ENCODE results near the gene TYROBP. TPM values are rescaled to one million over a fixed set of nuclear protein-coding genes. Genes with fewer than 3 reads are reported as not detected.

The TYROBP gene
- total RNA-seq, 2 donors from 2014 or later, result 30.6 to 60.7 TPM

DNA sequence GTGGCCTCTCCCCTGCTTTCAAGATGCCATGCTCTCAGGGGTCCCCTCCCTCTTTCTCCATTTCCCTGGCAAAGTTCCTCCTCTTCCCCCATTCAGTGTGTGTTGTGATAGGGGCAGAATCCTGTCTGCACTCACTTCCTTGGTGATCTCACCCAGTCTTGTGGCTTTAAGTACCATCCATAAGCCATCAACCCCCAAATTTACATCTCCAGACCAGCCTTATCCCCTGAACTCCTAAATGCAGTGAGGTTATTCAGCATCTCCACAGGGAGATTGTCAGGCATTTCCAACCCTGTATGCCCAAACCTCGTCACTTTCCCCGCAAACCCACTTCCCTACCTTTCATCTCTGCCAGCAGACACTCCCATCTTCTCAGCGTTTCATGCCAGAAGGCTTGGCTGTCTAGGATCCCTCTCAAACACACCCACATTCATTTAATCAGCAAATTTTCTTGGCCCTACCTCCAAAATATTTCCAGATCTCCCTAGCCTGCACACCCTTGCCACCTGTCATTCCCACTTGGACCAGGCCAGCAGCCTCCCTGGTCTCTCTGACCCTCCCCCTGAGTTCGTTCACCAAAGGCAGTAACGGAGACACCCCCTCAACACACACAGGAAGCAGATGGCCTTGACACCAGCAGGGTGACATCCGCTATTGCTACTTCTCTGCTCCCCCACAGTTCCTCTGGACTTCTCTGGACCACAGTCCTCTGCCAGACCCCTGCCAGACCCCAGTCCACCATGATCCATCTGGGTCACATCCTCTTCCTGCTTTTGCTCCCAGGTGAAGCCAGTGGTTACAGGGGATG, 6.0 kb downstream of the TYROBP start, which contains the start of gene HCST:
Gene HCST, plus strand, starts transcription at position 676 of the 808 bp plus-strand sequence. Its CDS starts 65 bp downstream, at position 741.
- TF ChIP-seq POLR2AphosphoS5 (IDR thresholded peaks at IDR 0.05), result no peak
- TF ChIP-seq, protein P1, sequence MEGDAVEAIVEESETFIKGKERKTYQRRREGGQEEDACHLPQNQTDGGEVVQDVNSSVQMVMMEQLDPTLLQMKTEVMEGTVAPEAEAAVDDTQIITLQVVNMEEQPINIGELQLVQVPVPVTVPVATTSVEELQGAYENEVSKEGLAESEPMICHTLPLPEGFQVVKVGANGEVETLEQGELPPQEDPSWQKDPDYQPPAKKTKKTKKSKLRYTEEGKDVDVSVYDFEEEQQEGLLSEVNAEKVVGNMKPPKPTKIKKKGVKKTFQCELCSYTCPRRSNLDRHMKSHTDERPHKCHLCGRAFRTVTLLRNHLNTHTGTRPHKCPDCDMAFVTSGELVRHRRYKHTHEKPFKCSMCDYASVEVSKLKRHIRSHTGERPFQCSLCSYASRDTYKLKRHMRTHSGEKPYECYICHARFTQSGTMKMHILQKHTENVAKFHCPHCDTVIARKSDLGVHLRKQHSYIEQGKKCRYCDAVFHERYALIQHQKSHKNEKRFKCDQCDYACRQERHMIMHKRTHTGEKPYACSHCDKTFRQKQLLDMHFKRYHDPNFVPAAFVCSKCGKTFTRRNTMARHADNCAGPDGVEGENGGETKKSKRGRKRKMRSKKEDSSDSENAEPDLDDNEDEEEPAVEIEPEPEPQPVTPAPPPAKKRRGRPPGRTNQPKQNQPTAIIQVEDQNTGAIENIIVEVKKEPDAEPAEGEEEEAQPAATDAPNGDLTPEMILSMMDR (IDR thresholded peaks at IDR 0.05), result no peak
- peak within 1 kb of the TSS in 1 of 2 donors; percentile 8 for H3K4me3 ChIP-seq
- DNase-seq (ENCODE audit: low spot score), result no peak
- 52% methylated on average over 6 of the region's 6 CpGs for WGBS
- peak within 1 kb of the TSS; percentile 26 to 33 for H3K27ac ChIP-seq
- intact Hi-C loops (cut with DNase I), result no loop called here
- H3K36me3 ChIP-seq, result no peaks in the 10 kb centered on the region
- no peaks in the 10 kb centered on the region for H3K9me3 ChIP-seq
- H3K27me3 ChIP-seq (replicated peaks; ENCODE audit: insufficient read depth), result no peaks in the 10 kb centered on the region
- no peaks in the 10 kb centered on the region for H3K4me1 ChIP-seq (replicated peaks)

DNA sequence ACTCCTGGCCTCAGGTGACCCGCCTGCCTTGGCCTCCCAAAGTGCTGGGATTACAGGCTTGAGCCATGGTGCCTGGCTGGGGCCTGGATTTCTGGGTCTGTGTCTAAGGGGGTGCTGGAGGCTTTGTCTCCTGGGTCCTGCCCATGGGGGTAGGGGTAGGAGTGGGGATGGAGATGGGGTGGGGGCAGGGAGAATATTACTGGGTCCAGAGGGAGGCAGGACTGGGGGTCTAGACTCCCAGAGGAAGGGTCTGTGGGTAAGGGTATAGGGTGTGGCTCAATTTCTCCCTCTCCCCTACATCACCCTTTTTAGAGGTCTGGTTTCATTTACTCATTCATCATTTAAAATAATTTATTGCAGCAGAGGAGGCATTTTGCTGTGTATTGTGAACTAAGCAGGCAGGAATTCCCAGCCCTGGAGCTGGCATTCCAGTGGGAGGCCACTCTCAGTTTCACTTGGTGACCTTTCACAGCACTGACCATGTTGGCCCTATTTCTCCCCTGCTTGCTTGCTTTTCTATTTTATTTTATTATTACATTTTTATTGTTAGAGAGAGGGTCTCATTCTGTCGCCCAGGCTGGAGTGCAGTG, 6.9 kb downstream of the TYROBP start:
- no peak overlapping the region for H3K4me3 ChIP-seq
- H3K27ac ChIP-seq, result peak overlapping the region; percentile 79 to 87
- no peaks in the 10 kb centered on the region for H3K27me3 ChIP-seq (replicated peaks; ENCODE audit: insufficient read depth)
- WGBS, result 79% methylated on average over 2 of the region's 2 CpGs
- H3K4me1 ChIP-seq (replicated peaks), result no peaks in the 10 kb centered on the region
- no peak for DNase-seq (ENCODE audit: low spot score)
- H3K9me3 ChIP-seq, result no peaks in the 10 kb centered on the region
- no peaks in the 10 kb centered on the region for H3K36me3 ChIP-seq
- TF ChIP-seq POLR2A (IDR thresholded peaks at IDR 0.05), result no peak
- no peak for TF ChIP-seq POLR2AphosphoS5 (IDR thresholded peaks at IDR 0.05)
- TF ChIP-seq, protein P1 (IDR thresholded peaks at IDR 0.05), result no peak
- intact Hi-C loops (cut with DNase I), result no loop called here

DNA sequence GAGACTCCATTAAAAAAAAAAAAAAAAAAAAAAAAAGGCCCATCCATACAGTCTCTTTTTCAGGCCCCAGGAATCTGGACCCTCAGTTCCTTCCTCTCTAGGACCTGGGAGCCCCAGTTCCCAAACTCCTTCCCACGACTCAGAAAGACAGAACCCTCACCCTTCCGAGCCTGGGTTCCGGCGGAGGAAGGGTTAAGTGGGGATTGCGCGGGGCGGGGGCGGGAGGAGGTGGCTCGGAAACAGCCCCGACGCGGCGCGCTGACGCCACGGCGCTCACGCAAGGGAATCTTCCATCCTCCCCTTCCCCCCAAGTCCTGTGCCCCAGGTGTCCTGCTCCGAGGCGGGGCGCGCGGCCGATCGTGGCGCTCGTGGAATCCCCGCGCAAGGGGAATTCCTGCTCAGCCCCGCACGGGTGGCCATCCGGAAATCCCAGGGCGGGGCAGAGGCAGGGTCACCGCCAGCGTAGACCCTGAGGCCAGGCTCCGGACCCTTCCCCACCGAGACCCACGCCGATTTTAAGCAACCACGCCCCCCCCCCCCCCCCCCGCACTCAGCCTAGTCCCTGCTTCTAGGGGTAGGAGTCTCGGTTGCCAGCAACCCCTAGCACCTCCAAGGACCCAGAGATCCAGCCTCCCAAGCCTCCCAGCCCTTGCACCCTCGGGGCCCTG, 8.4 kb downstream of the TYROBP start:
- H3K4me3 ChIP-seq, result peak overlapping the region; percentile 50
- intact Hi-C loops (cut with DNase I), result loop anchor here (1.0 kb wide), 1 partner anchor 32 kb away; no protein-coding TSS in a partner anchor
- no peaks in the 10 kb centered on the region for H3K9me3 ChIP-seq
- peak; percentile 75 for DNase-seq (ENCODE audit: low spot score)
- no peaks in the 10 kb centered on the region for H3K36me3 ChIP-seq
- TF ChIP-seq POLR2AphosphoS5 (IDR thresholded peaks at IDR 0.05) (peak; percentile 82), POLR2A (IDR thresholded peaks at IDR 0.05) (peak; percentile 69)
- TF ChIP-seq, protein P1 (IDR thresholded peaks at IDR 0.05), result no peak
- peak overlapping the region; percentile 79 to 87 for H3K27ac ChIP-seq
- H3K27me3 ChIP-seq (replicated peaks; ENCODE audit: insufficient read depth), result no peaks in the 10 kb centered on the region
- under 1% methylated on average over 43 of the region's 43 CpGs for WGBS
- no peaks in the 10 kb centered on the region for H3K4me1 ChIP-seq (replicated peaks)

DNA sequence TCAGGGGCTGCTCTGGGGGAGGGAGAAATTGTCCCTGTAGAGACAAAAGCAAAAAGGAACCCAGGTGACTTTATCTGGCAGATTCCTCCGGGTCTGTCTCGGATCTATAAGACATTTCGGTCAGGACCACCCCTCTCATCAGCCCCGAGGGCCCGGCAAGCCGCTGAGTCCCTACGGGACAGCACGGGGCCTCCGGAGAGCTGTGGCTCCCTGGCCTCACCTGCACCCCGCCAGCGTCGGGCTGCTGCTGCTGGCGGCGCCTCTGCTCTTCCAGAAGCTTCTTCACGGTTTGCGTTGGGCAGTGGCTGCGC, 9.6 kb downstream of the TYROBP start:
- TF ChIP-seq POLR2A (IDR thresholded peaks at IDR 0.05) (no peak), POLR2AphosphoS5 (IDR thresholded peaks at IDR 0.05) (no peak)
- TF ChIP-seq, protein P1 (IDR thresholded peaks at IDR 0.05), result no peak
- H3K27me3 ChIP-seq (replicated peaks; ENCODE audit: insufficient read depth), result no peaks in the 10 kb centered on the region
- peak overlapping the region; percentile 50 for H3K4me3 ChIP-seq
- DNase-seq (ENCODE audit: low spot score), result no peak
- whole genome bisulfite sequencing, result 4% methylated on average over 17 of the region's 17 CpGs
- H3K36me3 ChIP-seq, result no peaks in the 10 kb centered on the region
- intact Hi-C loops (cut with DNase I), result no loop called here
- no peaks in the 10 kb centered on the region for H3K4me1 ChIP-seq (replicated peaks)
- no peaks in the 10 kb centered on the region for H3K9me3 ChIP-seq
- H3K27ac ChIP-seq, result peak overlapping the region; percentile 79 to 87

All from prostate gland (tissue), 2 donors.